Measurements from ENCODE around the gene SAMHD1. TPM values are rescaled to one million over a fixed set of nuclear protein-coding genes. Genes with fewer than 3 reads are reported as not detected.

SAMHD1 gene
- total and polyA plus RNA-seq, 2 of the 13 experiments (the other 11 are each of a cell fraction or from before 2014, with no cell fraction given), result 16.9 to 43.5 TPM

GRCh38 chr20:36886859-36887751 lies 64.4 kb downstream of the SAMHD1 start (continued):
- TF ChIP-seq, protein P1, sequence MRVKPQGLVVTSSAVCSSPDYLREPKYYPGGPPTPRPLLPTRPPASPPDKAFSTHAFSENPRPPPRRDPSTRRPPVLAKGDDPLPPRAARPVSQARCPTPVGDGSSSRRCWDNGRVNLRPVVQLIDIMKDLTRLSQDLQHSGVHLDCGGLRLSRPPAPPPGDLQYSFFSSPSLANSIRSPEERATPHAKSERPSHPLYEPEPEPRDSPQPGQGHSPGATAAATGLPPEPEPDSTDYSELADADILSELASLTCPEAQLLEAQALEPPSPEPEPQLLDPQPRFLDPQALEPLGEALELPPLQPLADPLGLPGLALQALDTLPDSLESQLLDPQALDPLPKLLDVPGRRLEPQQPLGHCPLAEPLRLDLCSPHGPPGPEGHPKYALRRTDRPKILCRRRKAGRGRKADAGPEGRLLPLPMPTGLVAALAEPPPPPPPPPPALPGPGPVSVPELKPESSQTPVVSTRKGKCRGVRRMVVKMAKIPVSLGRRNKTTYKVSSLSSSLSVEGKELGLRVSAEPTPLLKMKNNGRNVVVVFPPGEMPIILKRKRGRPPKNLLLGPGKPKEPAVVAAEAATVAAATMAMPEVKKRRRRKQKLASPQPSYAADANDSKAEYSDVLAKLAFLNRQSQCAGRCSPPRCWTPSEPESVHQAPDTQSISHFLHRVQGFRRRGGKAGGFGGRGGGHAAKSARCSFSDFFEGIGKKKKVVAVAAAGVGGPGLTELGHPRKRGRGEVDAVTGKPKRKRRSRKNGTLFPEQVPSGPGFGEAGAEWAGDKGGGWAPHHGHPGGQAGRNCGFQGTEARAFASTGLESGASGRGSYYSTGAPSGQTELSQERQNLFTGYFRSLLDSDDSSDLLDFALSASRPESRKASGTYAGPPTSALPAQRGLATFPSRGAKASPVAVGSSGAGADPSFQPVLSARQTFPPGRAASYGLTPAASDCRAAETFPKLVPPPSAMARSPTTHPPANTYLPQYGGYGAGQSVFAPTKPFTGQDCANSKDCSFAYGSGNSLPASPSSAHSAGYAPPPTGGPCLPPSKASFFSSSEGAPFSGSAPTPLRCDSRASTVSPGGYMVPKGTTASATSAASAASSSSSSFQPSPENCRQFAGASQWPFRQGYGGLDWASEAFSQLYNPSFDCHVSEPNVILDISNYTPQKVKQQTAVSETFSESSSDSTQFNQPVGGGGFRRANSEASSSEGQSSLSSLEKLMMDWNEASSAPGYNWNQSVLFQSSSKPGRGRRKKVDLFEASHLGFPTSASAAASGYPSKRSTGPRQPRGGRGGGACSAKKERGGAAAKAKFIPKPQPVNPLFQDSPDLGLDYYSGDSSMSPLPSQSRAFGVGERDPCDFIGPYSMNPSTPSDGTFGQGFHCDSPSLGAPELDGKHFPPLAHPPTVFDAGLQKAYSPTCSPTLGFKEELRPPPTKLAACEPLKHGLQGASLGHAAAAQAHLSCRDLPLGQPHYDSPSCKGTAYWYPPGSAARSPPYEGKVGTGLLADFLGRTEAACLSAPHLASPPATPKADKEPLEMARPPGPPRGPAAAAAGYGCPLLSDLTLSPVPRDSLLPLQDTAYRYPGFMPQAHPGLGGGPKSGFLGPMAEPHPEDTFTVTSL (CRISPR knock-in tag; IDR thresholded peaks at IDR 0.05; ENCODE audit: borderline replicate concordance), result no peak
- TF ChIP-seq ZNF460 (CRISPR knock-in tag; IDR thresholded peaks at IDR 0.05; ENCODE audit: borderline replicate concordance) (no peak), HNRNPLL (IDR thresholded peaks at IDR 0.05; ENCODE audit: low read depth, low read length, poor library complexity, severe bottlenecking) (no peak), FOXK1 (CRISPR knock-in tag; IDR thresholded peaks at IDR 0.05; ENCODE audit: borderline replicate concordance, low read depth) (no peak), ZNF251 (CRISPR knock-in tag; IDR thresholded peaks at IDR 0.05) (no peak), RARG (CRISPR knock-in tag; IDR thresholded peaks at IDR 0.05; ENCODE audit: low read depth) (no peak), KLF13 (CRISPR knock-in tag; IDR thresholded peaks at IDR 0.05) (0 out of 2 replicates have a peak, but pooled peaks have one; percentile 78), MIER2 (CRISPR knock-in tag; IDR thresholded peaks at IDR 0.05) (no peak), SOX13 (IDR thresholded peaks at IDR 0.05) (no peak), SOX13 (CRISPR knock-in tag; conservative IDR thresholded peaks at IDR 0.05 in 1 of 2, IDR thresholded peaks at IDR 0.05 in 1 of 2) (0 out of 4 replicates have a peak, but pooled peaks of 1 of the 2 experiments have one; percentile 15), ZNF781 (CRISPR knock-in tag; IDR thresholded peaks at IDR 0.05; ENCODE audit: borderline replicate concordance, not compliant biosample characterization) (no peak), ZNF124 (CRISPR knock-in tag; IDR thresholded peaks at IDR 0.05) (peak; percentile 90), ZNF780A (CRISPR knock-in tag; IDR thresholded peaks at IDR 0.05) (no peak), RELA (CRISPR knock-in tag; IDR thresholded peaks at IDR 0.05) (peak; percentile 83; the same call in 1 of the 2 replicates), BCL6 (CRISPR knock-in tag; IDR thresholded peaks at IDR 0.05) (no peak; the same call in 1 of the 2 replicates), FOSL1 (CRISPR knock-in tag; IDR thresholded peaks at IDR 0.05; ENCODE audit: borderline replicate concordance) (no peak), KAT7 (CRISPR knock-in tag; IDR thresholded peaks at IDR 0.05; ENCODE audit: borderline replicate concordance) (no peak), TMF1 (CRISPR knock-in tag; IDR thresholded peaks at IDR 0.05; ENCODE audit: low read depth) (no peak), PAWR (CRISPR knock-in tag; IDR thresholded peaks at IDR 0.05; ENCODE audit: borderline replicate concordance) (no peak)
- TF ChIP-seq, protein P2, sequence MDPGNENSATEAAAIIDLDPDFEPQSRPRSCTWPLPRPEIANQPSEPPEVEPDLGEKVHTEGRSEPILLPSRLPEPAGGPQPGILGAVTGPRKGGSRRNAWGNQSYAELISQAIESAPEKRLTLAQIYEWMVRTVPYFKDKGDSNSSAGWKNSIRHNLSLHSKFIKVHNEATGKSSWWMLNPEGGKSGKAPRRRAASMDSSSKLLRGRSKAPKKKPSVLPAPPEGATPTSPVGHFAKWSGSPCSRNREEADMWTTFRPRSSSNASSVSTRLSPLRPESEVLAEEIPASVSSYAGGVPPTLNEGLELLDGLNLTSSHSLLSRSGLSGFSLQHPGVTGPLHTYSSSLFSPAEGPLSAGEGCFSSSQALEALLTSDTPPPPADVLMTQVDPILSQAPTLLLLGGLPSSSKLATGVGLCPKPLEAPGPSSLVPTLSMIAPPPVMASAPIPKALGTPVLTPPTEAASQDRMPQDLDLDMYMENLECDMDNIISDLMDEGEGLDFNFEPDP (CRISPR knock-in tag; conservative IDR thresholded peaks at IDR 0.05), result no peak
